Measurements from ENCODE around the gene CLBA1. TPM values are rescaled to one million over a fixed set of nuclear protein-coding genes. Genes with fewer than 3 reads are reported as not detected.

The CLBA1 gene
- total and polyA plus RNA-seq, 9 of the 15 experiments (the other 6 are each of a cell fraction or from before 2014, with no cell fraction given), result 0.04 to 3.9 (median 2.6) TPM

- no TSS peak for BruUV-seq (replicated peaks)
- ChIA-PET CTCF (ENCODE audit: low intra/inter-chr PET ratio) (interaction anchor here (1.0 kb wide), 1 partner anchor 76 kb away, joined by 6 read pairs; no protein-coding TSS in a partner anchor), POLR2A (interaction anchor here (0.6 to 1.8 kb wide), 4 partner anchors 14 to 74 kb away, joined by 3 to 7 read pairs (median 4); no protein-coding TSS in a partner anchor)
- intact Hi-C loops (cut with micrococcal nuclease) (no loop called here), in situ Hi-C loops (cut with MboI) (loop anchor here (5.0 kb wide), 1 partner anchor 78 kb away; no protein-coding TSS in a partner anchor)
- DNase-seq (ENCODE audit: extremely low read depth in 1 of 4, low spot score in 3 of 4) (no peak), ATAC-seq (no peak), FAIRE-seq (no peak)
- Histone ChIP-seq H3K4me2 (ENCODE audit: insufficient read depth, low read length) (no peak overlapping the region), H3K4me3 (no peak overlapping the region), H3K27me3 (ENCODE audit: control insufficient read depth in 2 of 2, insufficient read depth in 2 of 2, low read length in 2 of 2) (peaks cover 0 to 27% of the 10 kb centered on the region in 2 experiments; a peak in 1 of 5 replicates), H3K4me1 (replicated peaks in 1 of 2; ENCODE audit: control insufficient read depth in 2 of 2, insufficient read depth in 2 of 2, low read length in 2 of 2) (peaks cover 0 to 61% of the 10 kb centered on the region in 2 experiments; a peak in 3 of 5 replicates), H3K9ac (ENCODE audit: insufficient read depth in 1 of 2, low read depth in 2 of 2, low read length in 2 of 2) (peak overlapping the region in 1 of 2 experiments; percentile 64; a peak in 1 of 4 replicates), H3K79me2 (ENCODE audit: control insufficient read depth, insufficient read depth, low read length) (no peaks in the 10 kb centered on the region), H3K36me3 (ENCODE audit: control insufficient read depth, insufficient read depth, low read length) (no peaks in the 10 kb centered on the region), H3K9me3 (replicated peaks; ENCODE audit: control insufficient read depth, insufficient read depth, low read depth, low read length) (no peaks in the 10 kb centered on the region), H4K20me1 (replicated peaks; ENCODE audit: control insufficient read depth, insufficient read depth, low read length) (peaks cover 6% of the 10 kb centered on the region; the same call in 1 of the 2 replicates), H3K9me1 (ENCODE audit: control insufficient read depth, insufficient read depth, low read length) (no peaks in the 10 kb centered on the region), H2AFZ (ENCODE audit: low read depth, low read length) (no peak overlapping the region), H3K27ac (ENCODE audit: extremely low read depth, low read depth, low read length) (no peak overlapping the region)
- 15% methylated on average over 4 of the region's 10 CpGs for WGBS (ENCODE audit: insufficient coverage, low coverage, missing lambda C conversion rate)
- TF ChIP-seq POLR2AphosphoS2 (IDR thresholded peaks at IDR 0.05; ENCODE audit: low read length) (no peak), DPF2 (IDR thresholded peaks at IDR 0.05) (no peak), RBM34 (IDR thresholded peaks at IDR 0.05; ENCODE audit: borderline replicate concordance, insufficient read depth, low read length) (no peak), DMBX1 (CRISPR knock-in tag; IDR thresholded peaks at IDR 0.05; ENCODE audit: borderline replicate concordance) (no peak), ETV6 (IDR thresholded peaks at IDR 0.05; ENCODE audit: borderline replicate concordance in 1 of 2, low read depth in 2 of 2, low read length in 1 of 2) (no peak), ETV6 (CRISPR knock-in tag; IDR thresholded peaks at IDR 0.05; ENCODE audit: borderline replicate concordance) (no peak), NR4A1 (CRISPR knock-in tag; IDR thresholded peaks at IDR 0.05) (no peak), NR4A1 (tag; IDR thresholded peaks at IDR 0.05) (no peak), ZFP91 (CRISPR knock-in tag; IDR thresholded peaks at IDR 0.05) (no peak), ETV1 (tag; conservative IDR thresholded peaks at IDR 0.05; ENCODE audit: low read depth) (no peak), NBN (IDR thresholded peaks at IDR 0.05; ENCODE audit: low read depth) (no peak), CCNT2 (IDR thresholded peaks at IDR 0.05; ENCODE audit: borderline replicate concordance, extremely low read depth, insufficient read length, low read depth, low read length) (no peak), CBX2 (IDR thresholded peaks at IDR 0.05; ENCODE audit: insufficient read depth, low read length, poor library complexity, severe bottlenecking) (no peak), RFX5 (IDR thresholded peaks at IDR 0.05; ENCODE audit: low read depth, low read length) (no peak), THRA (IDR thresholded peaks at IDR 0.05) (no peak), YBX1 (IDR thresholded peaks at IDR 0.05) (no peak), TAF1 (IDR thresholded peaks at IDR 0.05; ENCODE audit: control insufficient read depth, extremely low read depth, insufficient read depth, low read length, severe bottlenecking) (no peak)
Measured at GRCh38 chr14:104969741-104970230, 15.8 kb upstream of the CLBA1 start.

All from K562 (cell line).